ENCODE data around the gene FAM222A. TPM values are rescaled to one million over a fixed set of nuclear protein-coding genes. Genes with fewer than 3 reads are reported as not detected.

Gene FAM222A
- total RNA-seq, 3 donors from 2014 or later (not counting 1 experiment from before 2014, with no cell fraction given): 3.1 to 6.6 (median 4.0) TPM

DNA sequence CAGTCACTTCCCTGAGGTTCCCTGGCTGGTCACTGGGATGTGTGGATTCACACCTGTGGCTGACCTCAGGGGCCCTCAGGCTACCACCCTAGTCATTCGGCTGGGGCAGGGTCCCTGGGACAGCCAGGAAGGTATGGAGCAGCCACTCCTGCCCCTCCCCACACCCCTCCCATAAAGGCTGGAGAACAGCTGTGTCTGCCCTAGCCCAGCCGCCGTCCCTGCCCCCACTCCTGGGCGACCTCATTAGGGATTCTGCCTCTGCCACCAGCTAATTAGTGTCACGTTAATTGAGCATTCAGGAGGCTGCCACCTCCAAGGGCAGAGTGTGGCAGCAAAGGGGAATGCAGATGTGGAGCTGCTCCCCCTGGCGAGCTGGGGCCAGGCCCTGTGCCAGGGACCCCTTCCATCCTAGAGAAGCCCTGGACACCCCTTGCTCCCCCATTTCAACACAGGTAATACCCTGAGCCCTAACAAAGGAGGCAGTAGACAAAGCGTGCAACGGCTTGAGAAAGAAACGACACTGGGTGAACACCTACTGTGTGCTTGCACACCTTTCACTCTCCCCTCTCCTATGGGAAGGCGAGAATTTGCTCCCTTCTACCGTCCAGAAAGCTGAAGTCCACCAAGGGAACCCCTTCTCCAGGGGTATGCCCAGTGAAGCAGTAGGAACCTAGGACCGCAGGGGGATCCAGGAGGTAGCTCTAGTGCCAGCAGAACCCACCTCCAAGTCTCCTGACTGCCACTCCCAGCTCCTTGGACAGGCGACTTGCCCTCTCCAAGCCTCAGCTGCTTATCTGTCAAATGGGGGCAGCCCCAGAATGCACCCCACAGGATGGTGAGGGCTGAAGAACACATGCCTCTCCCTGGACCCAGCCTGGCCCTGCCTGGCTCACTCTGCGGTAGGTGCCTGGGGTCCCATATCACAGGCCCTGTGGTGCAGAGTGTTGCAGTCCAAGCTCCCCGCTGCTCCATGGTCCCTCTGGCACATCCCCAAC lies 45.1 kb downstream of the FAM222A start:
- no peak for ATAC-seq
- Histone ChIP-seq H3K27ac (ENCODE audit: low read length) (no peak overlapping the region), H3K9me3 (ENCODE audit: control insufficient read depth, insufficient read depth, low read length) (peaks cover 7% of the 10 kb centered on the region), H3K4me3 (ENCODE audit: low read length) (no peak overlapping the region), H3K36me3 (ENCODE audit: control insufficient read depth, insufficient read depth, low read length) (no peaks in the 10 kb centered on the region), H3K4me1 (ENCODE audit: control insufficient read depth, insufficient read depth, low read length) (no peaks in the 10 kb centered on the region), H3K27me3 (ENCODE audit: control insufficient read depth, insufficient read depth, low read length) (no peaks in the 10 kb centered on the region)
- Mint-ChIP-seq H3K27ac (no peak overlapping the region), H3K4me1 (peaks cover 0 to 14% of the 10 kb centered on the region in 2 donors), H3K36me3 (peaks cover 20% of the 10 kb centered on the region), H3K9me3 (peaks cover 2 to 6% of the 10 kb centered on the region in 2 donors), H3K27me3 (ENCODE audit: low read depth in 2 of 2) (no peaks in the 10 kb centered on the region), H3K4me3 (no peak overlapping the region)
- WGBS (ENCODE audit: insufficient coverage): 83% methylated on average over 15 of the region's 15 CpGs
- TF ChIP-seq CTCF (IDR thresholded peaks at IDR 0.05): no peak
- intact Hi-C loops (cut with micrococcal nuclease): no loop called here
- peak in 1 of 2 donors; percentile 14 for DNase-seq

GRCh38 chr12:109759595-109759994 lies 46.0 kb downstream of the FAM222A start:
- H3K36me3 Mint-ChIP-seq: peaks cover 20% of the 10 kb centered on the region
- no peak for TF ChIP-seq CTCF (IDR thresholded peaks at IDR 0.05)
- H3K4me1 ChIP-seq (ENCODE audit: control insufficient read depth, insufficient read depth, low read length): no peaks in the 10 kb centered on the region
- H3K4me1 Mint-ChIP-seq: peaks cover 0 to 14% of the 10 kb centered on the region in 2 donors
- WGBS (ENCODE audit: insufficient coverage): 92% methylated on average over 13 of the region's 13 CpGs
- no peak overlapping the region for H3K4me3 ChIP-seq (ENCODE audit: low read length)
- H3K27ac ChIP-seq (ENCODE audit: low read length): no peak overlapping the region
- intact Hi-C loops (cut with micrococcal nuclease): no loop called here
- peak in 1 of 2 donors; percentile 8 for DNase-seq
- no peaks in the 10 kb centered on the region for H3K27me3 ChIP-seq (ENCODE audit: control insufficient read depth, insufficient read depth, low read length)
- no peak overlapping the region for H3K4me3 Mint-ChIP-seq
- no peak overlapping the region for H3K27ac Mint-ChIP-seq
- peaks cover 7% of the 10 kb centered on the region for H3K9me3 ChIP-seq (ENCODE audit: control insufficient read depth, insufficient read depth, low read length)
- no peaks in the 10 kb centered on the region for H3K36me3 ChIP-seq (ENCODE audit: control insufficient read depth, insufficient read depth, low read length)
- H3K9me3 Mint-ChIP-seq: peaks cover 2 to 6% of the 10 kb centered on the region in 2 donors
- H3K27me3 Mint-ChIP-seq (ENCODE audit: low read depth in 2 of 2): no peaks in the 10 kb centered on the region
- ATAC-seq: no peak

- TF ChIP-seq CTCF (IDR thresholded peaks at IDR 0.05): no peak
- H3K36me3 Mint-ChIP-seq: peaks cover 20% of the 10 kb centered on the region
- Histone ChIP-seq H3K9me3 (ENCODE audit: control insufficient read depth, insufficient read depth, low read length) (peaks cover 7% of the 10 kb centered on the region), H3K27me3 (ENCODE audit: control insufficient read depth, insufficient read depth, low read length) (no peaks in the 10 kb centered on the region), H3K4me3 (ENCODE audit: low read length) (no peak overlapping the region), H3K27ac (ENCODE audit: low read length) (no peak overlapping the region), H3K4me1 (ENCODE audit: control insufficient read depth, insufficient read depth, low read length) (no peaks in the 10 kb centered on the region), H3K36me3 (ENCODE audit: control insufficient read depth, insufficient read depth, low read length) (no peaks in the 10 kb centered on the region)
- peak in 1 of 2 donors; percentile 13 for DNase-seq
- 53% methylated on average over 17 of the region's 18 CpGs for WGBS (ENCODE audit: insufficient coverage)
- H3K27me3 Mint-ChIP-seq (ENCODE audit: low read depth in 2 of 2): no peaks in the 10 kb centered on the region
- intact Hi-C loops (cut with micrococcal nuclease): no loop called here
- peaks cover 0 to 14% of the 10 kb centered on the region in 2 donors for H3K4me1 Mint-ChIP-seq
- H3K4me3 Mint-ChIP-seq: no peak overlapping the region
- peak overlapping the region in 1 of 2 donors; percentile 52 for H3K27ac Mint-ChIP-seq
- H3K9me3 Mint-ChIP-seq: peaks cover 2 to 6% of the 10 kb centered on the region in 2 donors
- no peak for ATAC-seq
Observed at GRCh38 chr12:109760031-109760929, 46.7 kb downstream of the FAM222A start.

Measured in natural killer cell (primary cell).